Activated CD8-positive, alpha-beta T cell treated with anti-CD3 and anti-CD28 coated beads for 36 hours (primary cell): ENCODE data around the gene CDC42EP3. TPM values are rescaled to one million over a fixed set of nuclear protein-coding genes. Genes with fewer than 3 reads are reported as not detected.

Experiments
- ATAC-seq: fragments of 200-7000 bp; cut with Tn5 transposase; one replicate; pipeline ENCODE4 v1.10.0; 2021; ENCODE audit warnings: mild to moderate bottlenecking, moderate library complexity
- CTCF ChIA-PET: fragments of 350-600 bp; sonication (Branson Sonifier 250); formaldehyde crosslinking; loops from one replicate; lab custom pipeline; 2021; ENCODE audit warnings: antibody characterized with exemption; lab: Charles Lee
- POLR2A ChIA-PET: fragments of 350-600 bp; sonication (Branson Sonifier 250); formaldehyde crosslinking; loops from one replicate; lab custom pipeline; 2021; ENCODE audit warnings: antibody characterized with exemption; lab: Charles Lee
- DNase-seq: peaks from one replicate; pipeline ENCODE4 v3.0.0-alpha.2; 2020
- H3K27ac Mint-ChIP-seq: one replicate; pipeline ENCODE4 v1.8.0; 2021; ENCODE audit warnings: mild to moderate bottlenecking, mixed read lengths
- H3K27me3 Mint-ChIP-seq: one replicate; pipeline ENCODE4 v1.8.0; 2021; ENCODE audit warnings: mixed read lengths
- H3K36me3 Mint-ChIP-seq: one replicate; pipeline ENCODE4 v1.8.0; 2021; ENCODE audit warnings: low read depth, mixed read lengths
- H3K4me1 Mint-ChIP-seq: one replicate; pipeline ENCODE4 v1.8.0; 2021; ENCODE audit warnings: low read depth, mixed read lengths
- H3K4me3 Mint-ChIP-seq: one replicate; pipeline ENCODE4 v1.8.0; 2021; ENCODE audit warnings: mild to moderate bottlenecking, moderate library complexity, mixed read lengths
- H3K9me3 Mint-ChIP-seq: one replicate; pipeline ENCODE4 v1.8.0; 2021; ENCODE audit warnings: mixed read lengths
- CTCF ChIP-seq: fragments of 200-600 bp; IDR thresholded peaks from one replicate; pipeline ENCODE4 v1.8.0; 2022; ENCODE audit warnings: antibody characterized with exemption, mild to moderate bottlenecking
- intact Hi-C: fragments of 100-400 bp; cut with micrococcal nuclease; formaldehyde crosslinking; loops from one replicate; pipeline ENCODE4 v1.10.0; 2022
- total RNA-seq, 2 experiments: library from RNA; stranded (reverse); gene quantifications; one replicate each; pipeline ENCODE4 v1.2.3, GENCODE V29; 2021

The CDC42EP3 gene
- total RNA-seq, 2 experiments from 2014 or later, result 18.8 to 22.6 TPM

GRCh38 chr2:37667704-37668103, 3.7 kb downstream of the CDC42EP3 start:
- ChIA-PET POLR2A (interaction anchor here (1.8 kb wide), 1 partner anchor 11 kb away, joined by 7 read pairs; no protein-coding TSS in a partner anchor), CTCF (interaction anchor here (1.9 kb wide), 1 partner anchor 165 kb away, joined by 3 read pairs; no protein-coding TSS in a partner anchor)
- H3K9me3 Mint-ChIP-seq, result no peaks in the 10 kb centered on the region
- peaks cover 34% of the 10 kb centered on the region for H3K36me3 Mint-ChIP-seq
- H3K27me3 Mint-ChIP-seq, result no peaks in the 10 kb centered on the region
- H3K4me3 Mint-ChIP-seq, result no peak overlapping the region
- peaks cover 64% of the 10 kb centered on the region for H3K4me1 Mint-ChIP-seq
- no peak overlapping the region for H3K27ac Mint-ChIP-seq
- TF ChIP-seq CTCF, result no peak
- intact Hi-C loops, result loop anchor here (10.0 kb wide), 1 partner anchor 207 kb away; no protein-coding TSS in a partner anchor
- ATAC-seq (no peak), DNase-seq (no peak)

- Mint-ChIP-seq H3K27ac (peak overlapping the region; percentile 52), H3K4me1 (peaks cover 70% of the 10 kb centered on the region), H3K27me3 (no peaks in the 10 kb centered on the region), H3K4me3 (no peak overlapping the region), H3K9me3 (no peaks in the 10 kb centered on the region), H3K36me3 (peaks cover 38% of the 10 kb centered on the region)
- ATAC-seq (no peak), DNase-seq (no peak)
- TF ChIP-seq CTCF, result no peak
- intact Hi-C loops, result loop anchor here (10.0 kb wide), 1 partner anchor 208 kb away; no protein-coding TSS in a partner anchor
- POLR2A ChIA-PET, result interaction anchor here (0.6 to 1.8 kb wide), 2 partner anchors 10 to 18 kb away, joined by 6 to 7 read pairs; no protein-coding TSS in a partner anchor
- CTCF ChIA-PET, result interaction anchor here (0.8 to 2.4 kb wide), 3 partner anchors 10 to 166 kb away, joined by 3 to 6 read pairs (median 4); no protein-coding TSS in a partner anchor
These were observed 4.7 kb downstream of the CDC42EP3 start for GRCh38 chr2:37666772-37667171.

- H3K4me1 Mint-ChIP-seq, result peaks cover 79% of the 10 kb centered on the region
- H3K36me3 Mint-ChIP-seq, result peaks cover 44% of the 10 kb centered on the region
- no peaks in the 10 kb centered on the region for H3K9me3 Mint-ChIP-seq
- no peak for ATAC-seq
- peak overlapping the region; percentile 69 for H3K27ac Mint-ChIP-seq
- H3K4me3 Mint-ChIP-seq, result no peak overlapping the region
- intact Hi-C loops, result loop anchor here (10.0 kb wide), 1 partner anchor 209 kb away; no protein-coding TSS in a partner anchor
- no peak for TF ChIP-seq CTCF
- ChIA-PET CTCF (interaction anchor here (1.1 to 2.4 kb wide), 5 partner anchors 17 to 211 kb away, joined by 3 to 6 read pairs (median 3); no protein-coding TSS in a partner anchor), POLR2A (interaction anchor here (0.7 to 1.8 kb wide), 2 partner anchors 9 to 77 kb away, joined by 3 to 7 read pairs; no protein-coding TSS in a partner anchor)
- no peak for DNase-seq
- no peaks in the 10 kb centered on the region for H3K27me3 Mint-ChIP-seq
These were observed 5.7 kb downstream of the CDC42EP3 start for GRCh38 chr2:37665604-37666362.

GRCh38 chr2:37665043-37665442, 6.4 kb downstream of the CDC42EP3 start:
- peaks cover 42% of the 10 kb centered on the region for H3K36me3 Mint-ChIP-seq
- no peak overlapping the region for H3K4me3 Mint-ChIP-seq
- DNase-seq (no peak), ATAC-seq (no peak)
- intact Hi-C loops, result loop anchor here (10.0 kb wide), 1 partner anchor 210 kb away; no protein-coding TSS in a partner anchor
- CTCF ChIA-PET, result interaction anchor here (1.1 to 2.4 kb wide), 4 partner anchors 17 to 212 kb away, joined by 3 to 6 read pairs (median 3); no protein-coding TSS in a partner anchor
- no peaks in the 10 kb centered on the region for H3K9me3 Mint-ChIP-seq
- no peaks in the 10 kb centered on the region for H3K27me3 Mint-ChIP-seq
- TF ChIP-seq CTCF, result no peak
- peak overlapping the region; percentile 69 for H3K27ac Mint-ChIP-seq
- peaks cover 83% of the 10 kb centered on the region for H3K4me1 Mint-ChIP-seq
- POLR2A ChIA-PET, result interaction anchor here (0.7 kb wide), 1 partner anchor 77 kb away, joined by 3 read pairs; no protein-coding TSS in a partner anchor
